ENCODE data around the gene SKOR1. TPM values are rescaled to one million over a fixed set of nuclear protein-coding genes. Genes with fewer than 3 reads are reported as not detected.

Gene SKOR1
- total and polyA plus RNA-seq, 2 of the 13 experiments (the other 11 are each of a cell fraction or from before 2014, with no cell fraction given) = 0.09 to 0.11 TPM

DNA sequence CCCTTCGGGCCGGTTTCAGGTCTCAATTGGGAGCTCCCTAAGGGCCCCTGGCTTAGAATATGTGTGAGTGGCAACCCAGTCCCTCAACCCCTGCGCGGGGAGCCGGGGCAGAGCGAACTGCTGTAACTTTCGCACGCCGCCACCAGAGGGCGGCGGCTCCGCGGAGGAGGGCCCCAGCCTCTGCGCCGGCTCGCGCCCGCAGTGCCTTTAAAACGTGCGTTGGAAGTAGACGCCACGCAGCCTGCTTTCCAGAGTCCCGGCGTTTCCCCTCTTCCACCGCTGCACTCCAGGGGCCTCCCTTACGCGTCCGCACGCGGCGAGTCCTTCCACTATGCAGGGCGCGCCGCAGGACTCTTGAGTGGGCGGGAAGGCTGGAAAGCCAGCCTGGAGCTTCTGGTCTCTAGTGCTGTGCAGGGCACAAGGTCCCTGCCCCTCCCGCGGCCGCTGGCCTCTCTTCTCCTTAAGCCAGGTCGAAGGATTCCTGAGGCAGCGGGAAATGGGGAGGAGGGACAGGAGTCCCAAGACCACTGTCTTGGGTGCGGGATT is 38.2 kb downstream of the SKOR1 start (continued):
- peak; percentile 66 for TF ChIP-seq NRL (CRISPR knock-in tag; IDR thresholded peaks at IDR 0.05; ENCODE audit: borderline replicate concordance)
- TF ChIP-seq PHB2 (IDR thresholded peaks at IDR 0.05; ENCODE audit: partially characterized antibody) = no peak
- TF ChIP-seq NR1H2 (CRISPR knock-in tag; IDR thresholded peaks at IDR 0.05; ENCODE audit: borderline replicate concordance, low read depth) = no peak
- TF ChIP-seq, protein P1, sequence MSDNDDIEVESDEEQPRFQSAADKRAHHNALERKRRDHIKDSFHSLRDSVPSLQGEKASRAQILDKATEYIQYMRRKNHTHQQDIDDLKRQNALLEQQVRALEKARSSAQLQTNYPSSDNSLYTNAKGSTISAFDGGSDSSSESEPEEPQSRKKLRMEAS (IDR thresholded peaks at IDR 0.05) = peak; percentile 89
- TF ChIP-seq HNRNPK (IDR thresholded peaks at IDR 0.05; ENCODE audit: low read depth, low read length, poor library complexity, severe bottlenecking) = no peak
- no peak for TF ChIP-seq SRSF9 (IDR thresholded peaks at IDR 0.05; ENCODE audit: borderline replicate concordance, insufficient read depth, low read depth, low read length, poor library complexity, severe bottlenecking)
- TF ChIP-seq, protein P2, sequence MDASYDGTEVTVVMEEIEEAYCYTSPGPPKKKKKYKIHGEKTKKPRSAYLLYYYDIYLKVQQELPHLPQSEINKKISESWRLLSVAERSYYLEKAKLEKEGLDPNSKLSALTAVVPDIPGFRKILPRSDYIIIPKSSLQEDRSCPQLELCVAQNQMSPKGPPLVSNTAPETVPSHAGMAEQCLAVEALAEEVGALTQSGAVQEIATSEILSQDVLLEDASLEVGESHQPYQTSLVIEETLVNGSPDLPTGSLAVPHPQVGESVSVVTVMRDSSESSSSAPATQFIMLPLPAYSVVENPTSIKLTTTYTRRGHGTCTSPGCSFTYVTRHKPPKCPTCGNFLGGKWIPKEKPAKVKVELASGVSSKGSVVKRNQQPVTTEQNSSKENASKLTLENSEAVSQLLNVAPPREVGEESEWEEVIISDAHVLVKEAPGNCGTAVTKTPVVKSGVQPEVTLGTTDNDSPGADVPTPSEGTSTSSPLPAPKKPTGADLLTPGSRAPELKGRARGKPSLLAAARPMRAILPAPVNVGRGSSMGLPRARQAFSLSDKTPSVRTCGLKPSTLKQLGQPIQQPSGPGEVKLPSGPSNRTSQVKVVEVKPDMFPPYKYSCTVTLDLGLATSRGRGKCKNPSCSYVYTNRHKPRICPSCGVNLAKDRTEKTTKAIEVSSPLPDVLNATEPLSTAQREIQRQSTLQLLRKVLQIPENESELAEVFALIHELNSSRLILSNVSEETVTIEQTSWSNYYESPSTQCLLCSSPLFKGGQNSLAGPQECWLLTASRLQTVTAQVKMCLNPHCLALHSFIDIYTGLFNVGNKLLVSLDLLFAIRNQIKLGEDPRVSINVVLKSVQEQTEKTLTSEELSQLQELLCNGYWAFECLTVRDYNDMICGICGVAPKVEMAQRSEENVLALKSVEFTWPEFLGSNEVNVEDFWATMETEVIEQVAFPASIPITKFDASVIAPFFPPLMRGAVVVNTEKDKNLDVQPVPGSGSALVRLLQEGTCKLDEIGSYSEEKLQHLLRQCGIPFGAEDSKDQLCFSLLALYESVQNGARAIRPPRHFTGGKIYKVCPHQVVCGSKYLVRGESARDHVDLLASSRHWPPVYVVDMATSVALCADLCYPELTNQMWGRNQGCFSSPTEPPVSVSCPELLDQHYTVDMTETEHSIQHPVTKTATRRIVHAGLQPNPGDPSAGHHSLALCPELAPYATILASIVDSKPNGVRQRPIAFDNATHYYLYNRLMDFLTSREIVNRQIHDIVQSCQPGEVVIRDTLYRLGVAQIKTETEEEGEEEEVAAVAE (CRISPR knock-in tag; IDR thresholded peaks at IDR 0.05; ENCODE audit: borderline replicate concordance) = peak; percentile 69; the same call in 1 of the 2 replicates
- TF ChIP-seq MEIS2 (CRISPR knock-in tag; IDR thresholded peaks at IDR 0.05) = peak; percentile 70; the same call in 1 of the 2 replicates
- TF ChIP-seq, protein P3, sequence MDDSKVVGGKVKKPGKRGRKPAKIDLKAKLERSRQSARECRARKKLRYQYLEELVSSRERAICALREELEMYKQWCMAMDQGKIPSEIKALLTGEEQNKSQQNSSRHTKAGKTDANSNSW (CRISPR knock-in tag; IDR thresholded peaks at IDR 0.05; ENCODE audit: borderline replicate concordance) = no peak
- TF ChIP-seq FOXA1 (IDR thresholded peaks at IDR 0.05) = no peak
- peak; percentile 40; the same call in 1 of the 2 replicates for TF ChIP-seq FOXA1 (CRISPR knock-in tag; IDR thresholded peaks at IDR 0.05)
- no peak for TF ChIP-seq MIXL1 (CRISPR knock-in tag; IDR thresholded peaks at IDR 0.05)
- peak; percentile 99 for TF ChIP-seq STAG1 (CRISPR knock-in tag; IDR thresholded peaks at IDR 0.05)
- TF ChIP-seq, protein P4, sequence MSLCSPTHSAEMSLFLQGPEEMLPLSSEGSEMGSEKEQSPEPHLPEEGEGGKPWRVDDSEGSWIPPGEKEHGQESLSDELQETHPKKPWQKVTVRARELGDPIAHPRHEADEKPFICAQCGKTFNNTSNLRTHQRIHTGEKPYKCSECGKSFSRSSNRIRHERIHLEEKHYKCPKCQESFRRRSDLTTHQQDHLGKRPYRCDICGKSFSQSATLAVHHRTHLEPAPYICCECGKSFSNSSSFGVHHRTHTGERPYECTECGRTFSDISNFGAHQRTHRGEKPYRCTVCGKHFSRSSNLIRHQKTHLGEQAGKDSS (CRISPR knock-in tag; IDR thresholded peaks at IDR 0.05; ENCODE audit: borderline replicate concordance, low read depth) = peak; percentile 77; the same call in 1 of the 2 replicates
- TF ChIP-seq ZNF230 (CRISPR knock-in tag; IDR thresholded peaks at IDR 0.05) = peak; percentile 55; the same call in 1 of the 2 replicates
- TF ChIP-seq BHLHE40 (IDR thresholded peaks at IDR 0.05; ENCODE audit: low read length) = peak; percentile 80
- no peak for TF ChIP-seq TCF7 (IDR thresholded peaks at IDR 0.05; ENCODE audit: low read depth)
- TF ChIP-seq ZNF883 (CRISPR knock-in tag; IDR thresholded peaks at IDR 0.05; ENCODE audit: not compliant biosample characterization) = peak; percentile 76
- no peak for TF ChIP-seq SRF (IDR thresholded peaks at IDR 0.05; ENCODE audit: low read depth, low read length)

All from HepG2 (cell line).